Measurements from ENCODE around the gene PSME3IP1. TPM values are rescaled to one million over a fixed set of nuclear protein-coding genes. Genes with fewer than 3 reads are reported as not detected.

The PSME3IP1 gene
- total RNA-seq, 4 donors from 2014 or later = 95.7 to 185 (median 120) TPM

DNA sequence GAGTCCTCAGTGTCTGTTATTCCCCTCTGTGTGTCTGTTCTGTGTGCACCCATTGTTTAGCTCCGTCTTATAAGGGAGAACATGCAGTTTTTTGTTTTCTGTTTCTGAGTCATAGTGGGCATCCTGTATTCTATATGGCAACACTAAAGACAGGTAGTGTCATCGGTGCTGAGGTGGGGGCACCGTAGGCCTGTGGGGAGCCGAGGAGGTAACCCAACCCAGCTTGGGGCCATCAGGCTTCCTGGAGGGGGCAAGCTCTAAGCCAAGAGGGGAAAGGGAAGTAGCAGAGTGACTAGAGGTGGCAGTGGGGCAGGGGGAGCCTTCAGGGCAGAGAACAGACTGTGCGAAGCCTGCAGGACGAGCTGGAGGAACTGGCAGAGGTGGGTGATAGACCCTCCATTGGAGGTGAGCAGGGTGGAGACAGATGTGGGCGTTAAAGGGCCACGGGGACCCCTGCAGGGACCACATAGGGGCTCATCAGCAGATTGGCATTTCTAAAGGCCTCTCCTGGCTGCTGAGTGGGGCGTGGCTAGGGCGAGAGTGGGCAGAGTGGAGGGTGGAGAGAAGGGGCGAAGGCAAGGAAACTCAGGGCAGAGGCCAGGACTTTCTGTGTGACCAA lies 57.0 kb downstream of the PSME3IP1 start:
- no peaks in the 10 kb centered on the region for H3K27me3 ChIP-seq
- intact Hi-C loops (cut with DNase I; ENCODE audit: low total_unique reads) (no loop called here), in situ Hi-C loops (cut with MboI; ENCODE audit: low pct_ligation_motif_present in 1 of 4, low pct_unique_long_range_greater_than_20kb in 1 of 4, low sequenced_read_pairs in 3 of 4) (no loop called here)
- no peak for DNase-seq
- H3K4me3 ChIP-seq = no peak overlapping the region
- 30 to 78% methylated on average over 2 to 11 of the region's 11 CpGs for WGBS, 2 donors (ENCODE audit: low coverage in 1 of 2)
- TF ChIP-seq POLR2A (IDR thresholded peaks at IDR 0.05) = no peak
- TF ChIP-seq POLR2AphosphoS5 (IDR thresholded peaks at IDR 0.05) = no peak
- TF ChIP-seq CTCF (IDR thresholded peaks at IDR 0.05) = no peak
- TF ChIP-seq EP300 (IDR thresholded peaks at IDR 0.05; ENCODE audit: low read depth) = no peak
- peaks cover 17 to 35% (median 30%) of the 10 kb centered on the region in 4 donors for H3K4me1 ChIP-seq
- H3K36me3 ChIP-seq = no peaks in the 10 kb centered on the region
- H3K27ac ChIP-seq = no peak overlapping the region
- H3K9me3 ChIP-seq = no peaks in the 10 kb centered on the region

GRCh38 chr16:57127836-57128235 lies 58.0 kb downstream of the PSME3IP1 start:
- intact Hi-C loops (cut with DNase I; ENCODE audit: low total_unique reads) (no loop called here), in situ Hi-C loops (cut with MboI; ENCODE audit: low pct_ligation_motif_present in 1 of 4, low pct_unique_long_range_greater_than_20kb in 1 of 4, low sequenced_read_pairs in 3 of 4) (no loop called here)
- no peak for DNase-seq
- Histone ChIP-seq H3K36me3 (no peaks in the 10 kb centered on the region), H3K9me3 (no peaks in the 10 kb centered on the region), H3K4me3 (no peak overlapping the region), H3K4me1 (peaks cover 15 to 25% (median 20%) of the 10 kb centered on the region in 4 donors), H3K27me3 (no peaks in the 10 kb centered on the region), H3K27ac (no peak overlapping the region)
- 80 to 89% methylated on average over 2 to 7 of the region's 7 CpGs for WGBS, 2 donors (ENCODE audit: low coverage in 1 of 2)
- TF ChIP-seq EP300 (IDR thresholded peaks at IDR 0.05; ENCODE audit: low read depth) = no peak
- no peak for TF ChIP-seq POLR2A (IDR thresholded peaks at IDR 0.05)
- TF ChIP-seq CTCF (IDR thresholded peaks at IDR 0.05) = no peak
- no peak for TF ChIP-seq POLR2AphosphoS5 (IDR thresholded peaks at IDR 0.05)

- intact Hi-C loops (cut with DNase I; ENCODE audit: low total_unique reads) (no loop called here), in situ Hi-C loops (cut with MboI; ENCODE audit: low pct_ligation_motif_present in 1 of 4, low pct_unique_long_range_greater_than_20kb in 1 of 4, low sequenced_read_pairs in 3 of 4) (no loop called here)
- no peaks in the 10 kb centered on the region for H3K27me3 ChIP-seq
- H3K9me3 ChIP-seq = no peaks in the 10 kb centered on the region
- H3K36me3 ChIP-seq = no peaks in the 10 kb centered on the region
- TF ChIP-seq CTCF (IDR thresholded peaks at IDR 0.05) (no peak), POLR2A (IDR thresholded peaks at IDR 0.05) (no peak), POLR2AphosphoS5 (IDR thresholded peaks at IDR 0.05) (no peak), EP300 (IDR thresholded peaks at IDR 0.05; ENCODE audit: low read depth) (no peak)
- H3K4me1 ChIP-seq = peaks cover 8 to 20% (median 16%) of the 10 kb centered on the region in 4 donors
- no peak for DNase-seq
- H3K27ac ChIP-seq = no peak overlapping the region
- no peak overlapping the region for H3K4me3 ChIP-seq
- WGBS, 2 donors (ENCODE audit: low coverage in 1 of 2) = 83 to 100% methylated on average over 2 to 5 of the region's 5 CpGs
Observed at GRCh38 chr16:57127037-57127763, 58.6 kb downstream of the PSME3IP1 start.

GRCh38 chr16:57126411-57126810 lies 59.4 kb downstream of the PSME3IP1 start:
- WGBS, 2 donors (ENCODE audit: low coverage in 1 of 2) = 71 to 100% methylated on average over 2 to 4 of the region's 4 CpGs
- intact Hi-C loops (cut with DNase I; ENCODE audit: low total_unique reads) = no loop called here

More at GRCh38 chr16:57126411-57126810, 59.4 kb downstream of the PSME3IP1 start:
- Histone ChIP-seq H3K27me3 (no peaks in the 10 kb centered on the region), H3K4me1 (peaks cover 2 to 13% (median 8%) of the 10 kb centered on the region in 4 donors), H3K36me3 (no peaks in the 10 kb centered on the region), H3K27ac (no peak overlapping the region), H3K9me3 (no peaks in the 10 kb centered on the region), H3K4me3 (no peak overlapping the region)
- DNase-seq = no peak
- TF ChIP-seq POLR2AphosphoS5 (IDR thresholded peaks at IDR 0.05) (no peak), POLR2A (IDR thresholded peaks at IDR 0.05) (no peak), EP300 (IDR thresholded peaks at IDR 0.05; ENCODE audit: low read depth) (no peak), CTCF (IDR thresholded peaks at IDR 0.05) (no peak)
- in situ Hi-C loops (cut with MboI; ENCODE audit: low pct_ligation_motif_present in 1 of 4, low pct_unique_long_range_greater_than_20kb in 1 of 4, low sequenced_read_pairs in 3 of 4) = no loop called here
